Activated naive CD4-positive, alpha-beta T cell treated with anti-CD3 and anti-CD28 coated beads, Interleukin-2, amount 50 U/mL, for 72 hours (primary cell): ENCODE measurements around the gene ZNF598. TPM values are rescaled to one million over a fixed set of nuclear protein-coding genes. Genes with fewer than 3 reads are reported as not detected.

Experiments
- ATAC-seq, 2 donors: fragments of 150-1000 bp; cut with Tn5 transposase; 2 replicates each; pipeline ENCODE4 v1.10.0; 2021; ENCODE audit warnings: mild to moderate bottlenecking in 2 of 2, moderate library complexity in 2 of 2
- DNase-seq, 2 donors: peaks; one replicate each; pipeline ENCODE4 v3.0.0; 2021 to 2022; ENCODE audit warnings: low spot score in 2 of 2
- H3K27ac Mint-ChIP-seq, 2 donors: one replicate each; pipeline ENCODE4 v1.8.0; 2022; ENCODE audit warnings: mild to moderate bottlenecking in 2 of 2, mixed read lengths in 2 of 2
- H3K36me3 Mint-ChIP-seq, 2 donors: one replicate each; pipeline ENCODE4 v1.8.0; 2022; ENCODE audit warnings: mixed read lengths in 2 of 2
- H3K9me3 Mint-ChIP-seq, 2 donors: one replicate each; pipeline ENCODE4 v1.8.0; 2022; ENCODE audit warnings: mixed read lengths in 2 of 2
- total RNA-seq, 2 donors: library from RNA; stranded (reverse); gene quantifications; one replicate each; pipeline ENCODE4 v1.2.3, GENCODE V29; 2022

The ZNF598 gene
- total RNA-seq, 2 donors from 2014 or later = 72.2 to 87.9 TPM

DNA sequence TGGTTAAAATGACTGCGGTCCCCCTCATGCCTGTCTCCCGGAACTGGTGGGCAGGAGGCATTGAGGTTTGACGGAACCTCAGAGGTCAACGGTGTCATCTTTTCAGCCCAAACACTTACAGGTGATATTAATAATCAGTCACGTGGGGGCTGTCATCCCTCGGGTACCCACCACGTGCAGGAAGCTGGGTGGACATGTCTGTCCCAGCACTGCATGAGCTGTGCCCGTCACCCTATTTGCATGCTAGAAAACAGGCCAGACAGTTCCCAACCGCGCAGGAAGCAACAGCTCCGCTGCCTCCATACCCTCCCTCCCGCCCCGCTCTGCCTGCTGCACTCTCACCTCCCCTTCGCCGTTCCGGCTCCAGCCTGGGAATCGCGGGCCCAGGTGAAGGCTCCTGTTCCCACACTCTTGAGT is 18.5 kb downstream of the ZNF598 start:
- H3K36me3 Mint-ChIP-seq = peaks cover 6% of the 10 kb centered on the region in 2 donors
- peak overlapping the region in 1 of 2 donors; percentile 39 for H3K27ac Mint-ChIP-seq
- H3K9me3 Mint-ChIP-seq = no peaks in the 10 kb centered on the region
- no peak for DNase-seq
- peak; percentile 28 to 68 for ATAC-seq

DNA sequence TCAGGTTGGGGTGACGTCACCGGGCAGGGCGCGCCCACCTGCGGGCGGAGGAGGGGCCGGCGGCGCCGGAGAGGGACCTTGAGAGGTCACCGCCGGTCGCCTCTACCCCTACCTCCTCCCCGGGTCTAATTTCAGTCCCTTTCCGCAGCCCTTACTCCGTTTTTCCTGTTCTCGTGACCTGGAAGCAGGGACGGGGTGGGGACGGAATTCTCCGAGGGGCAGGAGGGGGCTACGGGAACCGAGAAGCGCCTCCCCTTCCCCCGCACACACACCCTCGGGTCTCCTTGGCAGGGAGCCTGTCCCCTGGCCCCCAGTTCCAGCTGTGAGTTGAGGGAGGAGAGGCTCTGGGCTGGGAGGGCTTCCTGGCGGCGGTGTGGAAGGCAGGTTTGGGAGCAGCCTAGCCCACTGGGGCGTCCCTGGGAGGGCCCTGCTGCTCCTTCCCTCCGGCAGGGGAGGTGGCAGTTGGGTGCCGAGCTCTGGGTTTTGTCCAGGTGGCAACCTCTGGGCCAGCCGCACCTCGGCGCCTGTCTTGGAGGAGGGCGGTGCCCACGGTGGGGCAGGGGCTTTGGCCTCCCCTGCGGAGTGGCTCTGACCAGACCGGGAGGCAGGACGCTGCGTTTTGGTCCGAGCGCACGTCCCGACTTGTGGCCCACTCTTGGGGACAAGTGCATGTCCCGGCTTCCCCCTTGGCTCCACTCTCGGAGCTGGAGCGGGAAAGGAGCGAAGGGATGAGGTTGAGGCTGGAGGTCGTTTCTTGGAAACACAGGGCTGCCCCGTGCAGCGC is 19.1 kb downstream of the ZNF598 start:
- H3K36me3 Mint-ChIP-seq = peaks cover 6% of the 10 kb centered on the region in 2 donors
- no peak for DNase-seq
- ATAC-seq = peak in 1 of 2 donors; percentile 2
- no peaks in the 10 kb centered on the region for H3K9me3 Mint-ChIP-seq
- peak overlapping the region in 1 of 2 donors; percentile 39 for H3K27ac Mint-ChIP-seq

GRCh38 chr16:1990101-1990350 is 19.6 kb downstream of the ZNF598 start:
- DNase-seq (no peak), ATAC-seq (no peak)
- peaks cover 6% of the 10 kb centered on the region in 2 donors for H3K36me3 Mint-ChIP-seq
- H3K9me3 Mint-ChIP-seq = no peaks in the 10 kb centered on the region
- H3K27ac Mint-ChIP-seq = no peak overlapping the region

DNA sequence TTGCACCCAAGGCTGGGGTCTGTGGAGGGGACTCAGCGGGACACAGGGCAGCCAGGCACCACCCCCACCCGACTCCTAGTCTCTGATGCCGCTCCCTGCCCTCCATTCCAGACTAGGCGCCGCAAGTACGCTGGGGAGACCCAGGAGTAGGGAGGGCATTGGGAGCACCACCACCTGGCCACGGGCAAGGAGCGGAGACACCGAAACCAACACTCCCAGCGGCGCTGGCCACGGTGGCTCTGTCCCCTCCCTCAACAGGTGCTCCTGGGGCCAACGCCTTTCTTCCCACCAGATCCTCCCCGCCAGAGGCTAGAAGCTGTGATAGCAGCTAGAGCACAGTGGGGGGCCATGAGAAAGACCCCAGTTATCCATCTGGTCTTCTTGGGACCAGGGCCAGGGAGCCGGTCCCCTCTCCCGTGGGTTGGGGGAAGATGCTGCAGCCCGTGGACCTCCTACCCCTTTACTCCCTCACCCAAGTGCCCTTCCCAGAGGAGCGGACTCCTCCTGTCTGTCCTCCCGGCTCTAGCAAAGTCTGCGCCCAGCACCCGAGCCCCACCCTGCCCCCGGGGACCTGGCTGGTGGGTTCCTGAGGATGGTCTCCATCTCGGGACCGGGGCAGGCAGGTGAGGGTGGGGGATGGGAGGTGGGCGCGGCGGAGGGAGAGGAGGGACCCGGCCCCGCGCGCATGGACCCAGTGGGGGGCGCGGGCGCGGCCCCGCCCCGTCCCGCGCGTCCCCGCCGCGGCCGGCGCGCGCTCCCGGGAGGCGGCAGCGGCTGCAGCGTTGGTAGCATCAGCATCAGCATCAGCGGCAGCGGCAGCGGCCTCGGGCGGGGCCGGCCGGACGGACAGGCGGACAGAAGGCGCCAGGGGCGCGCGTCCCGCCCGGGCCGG is 20.2 kb downstream of the ZNF598 start, which contains the start of gene SYNGR3:
Gene SYNGR3, plus strand, starts transcription at position 762 of the 892 bp plus-strand sequence. CDS start 133 bp downstream, outside the sequence.
- peak within 1 kb of the TSS in 1 of 2 donors; percentile 39 for H3K27ac Mint-ChIP-seq

GRCh38 chr16:1987198-1987597 is 22.4 kb downstream of the ZNF598 start:
- DNase-seq = no peak
- H3K27ac Mint-ChIP-seq = no peak overlapping the region
- ATAC-seq = no peak
- H3K9me3 Mint-ChIP-seq = no peaks in the 10 kb centered on the region
- H3K36me3 Mint-ChIP-seq = peaks cover 6% of the 10 kb centered on the region in 2 donors

More for the DNA sequence above, 20.2 kb downstream of the ZNF598 start, which contains the start of gene SYNGR3:
- DNase-seq (no peak), ATAC-seq (no peak)
- Mint-ChIP-seq H3K9me3 (no peaks in the 10 kb centered on the region), H3K36me3 (peaks cover 6% of the 10 kb centered on the region in 2 donors)

DNA sequence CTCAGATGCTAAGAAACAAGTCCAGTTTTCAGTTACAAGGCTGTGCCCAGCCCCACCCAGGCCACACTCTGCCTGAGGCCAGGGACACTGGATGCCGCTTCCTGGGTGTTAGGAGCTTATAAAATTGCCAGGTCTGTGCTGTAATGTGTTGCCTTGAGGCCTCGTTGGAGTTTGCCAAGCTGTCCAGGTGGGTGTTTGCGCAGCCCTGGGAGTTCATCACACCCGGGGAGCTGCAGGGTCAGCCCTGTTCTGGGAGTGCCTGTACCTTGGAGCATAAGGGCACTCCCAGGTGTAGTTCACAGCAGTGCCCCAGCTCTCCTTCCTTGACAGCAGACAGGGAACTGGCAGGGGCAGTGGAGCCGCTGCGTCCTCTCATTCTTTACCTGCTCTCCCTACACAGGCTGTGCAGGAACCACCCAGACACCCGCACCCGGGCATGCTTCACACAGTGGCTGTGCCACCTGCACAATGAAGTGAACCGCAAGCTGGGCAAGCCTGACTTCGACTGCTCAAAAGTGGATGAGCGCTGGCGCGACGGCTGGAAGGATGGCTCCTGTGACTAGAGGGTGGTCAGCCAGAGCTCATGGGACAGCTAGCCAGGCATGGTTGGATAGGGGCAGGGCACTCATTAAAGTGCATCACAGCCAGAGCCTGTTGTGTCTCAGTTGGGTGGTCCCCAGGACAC is 24.0 kb downstream of the ZNF598 start:
- Mint-ChIP-seq H3K9me3 (no peaks in the 10 kb centered on the region), H3K27ac (peak overlapping the region in 1 of 2 donors; percentile 44), H3K36me3 (peaks cover 6% of the 10 kb centered on the region in 2 donors)
- ATAC-seq = no peak
- no peak for DNase-seq

- H3K27ac Mint-ChIP-seq = peak overlapping the region; percentile 44 to 81
- DNase-seq (no peak), ATAC-seq (peak; percentile 28 to 45)
- no peaks in the 10 kb centered on the region for H3K9me3 Mint-ChIP-seq
- H3K36me3 Mint-ChIP-seq = peaks cover 6% of the 10 kb centered on the region in 2 donors
These were observed 25.0 kb downstream of the ZNF598 start for GRCh38 chr16:1984347-1985225.

GRCh38 chr16:1983544-1984346 is 25.9 kb downstream of the ZNF598 start, which contains the start of gene GFER:
Gene GFER (plus strand): TSS chr16:1984193. CDS start chr16:1984219, 26 bp downstream.
- peaks cover 3 to 6% of the 10 kb centered on the region in 2 donors for H3K36me3 Mint-ChIP-seq
- H3K27ac Mint-ChIP-seq = peak within 1 kb of the TSS; percentile 44 to 81
- ATAC-seq = peak; percentile 86 to 93
- peak; percentile 74 to 89 for DNase-seq
- no peaks in the 10 kb centered on the region for H3K9me3 Mint-ChIP-seq

- H3K9me3 Mint-ChIP-seq = no peaks in the 10 kb centered on the region
- DNase-seq = no peak
- H3K27ac Mint-ChIP-seq = no peak overlapping the region
- ATAC-seq = no peak
- H3K36me3 Mint-ChIP-seq = peaks cover 0 to 6% of the 10 kb centered on the region in 2 donors
These were observed 26.6 kb downstream of the ZNF598 start for GRCh38 chr16:1982991-1983543.

DNA sequence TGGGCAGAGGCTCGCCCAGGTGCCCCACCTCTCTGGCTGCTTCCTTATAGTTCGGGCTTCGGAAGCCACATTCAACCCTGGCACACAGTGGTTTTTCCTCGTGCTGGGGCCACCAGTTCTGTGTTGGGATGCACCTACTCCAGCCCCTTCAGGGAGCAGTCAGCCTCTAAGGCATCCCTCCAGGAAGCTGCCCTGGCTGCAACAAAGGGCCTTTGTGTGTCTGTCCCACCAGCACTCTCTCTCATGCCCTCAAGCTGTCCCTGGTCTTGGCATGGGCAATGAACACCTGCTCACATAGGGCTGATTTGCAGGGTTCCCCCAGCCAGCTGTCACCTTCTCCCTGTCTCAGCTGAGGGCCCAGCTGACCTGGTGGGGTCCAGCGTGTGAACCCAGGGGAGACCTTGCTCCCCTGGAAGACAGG is 27.6 kb downstream of the ZNF598 start:
- Mint-ChIP-seq H3K27ac (no peak overlapping the region), H3K36me3 (peaks cover 0 to 6% of the 10 kb centered on the region in 2 donors), H3K9me3 (no peaks in the 10 kb centered on the region)
- ATAC-seq = no peak
- DNase-seq = no peak

- no peak for DNase-seq
- Mint-ChIP-seq H3K9me3 (no peaks in the 10 kb centered on the region), H3K27ac (no peak within 1 kb of the TSS), H3K36me3 (peaks cover 0 to 3% of the 10 kb centered on the region in 2 donors)
- no peak for ATAC-seq
These were observed 28.2 kb downstream of the ZNF598 start, which contains the start of gene NOXO1 for GRCh38 chr16:1981398-1981836. Gene NOXO1 (minus strand): TSS chr16:1981469. CDS start chr16:1981179, 290 bp downstream.

GRCh38 chr16:1980770-1981087 is 28.9 kb downstream of the ZNF598 start:
- DNase-seq = no peak
- no peaks in the 10 kb centered on the region for H3K9me3 Mint-ChIP-seq
- ATAC-seq = no peak
- H3K36me3 Mint-ChIP-seq = peaks cover 5 to 6% of the 10 kb centered on the region in 2 donors
- H3K27ac Mint-ChIP-seq = no peak overlapping the region

- H3K36me3 Mint-ChIP-seq = peaks cover 7 to 8% of the 10 kb centered on the region in 2 donors
- ATAC-seq = no peak
- no peak for DNase-seq
- H3K9me3 Mint-ChIP-seq = no peaks in the 10 kb centered on the region
- H3K27ac Mint-ChIP-seq = no peak overlapping the region
These were observed 29.4 kb downstream of the ZNF598 start for GRCh38 chr16:1980030-1980769.
